ENCODE measurements around the gene TOM1L1. TPM values are rescaled to one million over a fixed set of nuclear protein-coding genes. Genes with fewer than 3 reads are reported as not detected.

Gene TOM1L1
- total and polyA plus RNA-seq, 5 donors = 7.3 to 11.8 (median 9.0) TPM

DNA sequence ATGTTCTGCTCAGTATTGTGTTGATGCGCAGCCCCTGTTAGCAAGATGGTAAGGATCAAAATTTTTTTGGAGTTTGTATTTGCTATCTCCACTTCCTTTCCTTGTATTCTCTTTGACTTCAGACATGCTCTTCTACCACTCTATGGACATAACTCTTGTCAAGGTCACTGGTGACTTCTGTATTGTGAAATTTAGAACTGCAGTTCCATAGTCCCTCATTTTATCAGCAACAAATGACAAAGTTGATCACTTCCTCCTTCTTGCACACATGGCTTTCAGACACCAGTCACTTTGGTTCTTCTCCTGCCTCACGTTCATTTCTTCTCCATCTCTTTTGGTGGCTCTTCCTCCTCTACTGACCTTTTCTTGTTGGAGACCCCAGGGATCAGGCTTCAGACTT is 46.7 kb downstream of the TOM1L1 start:
- Histone ChIP-seq H3K4me1 (ENCODE audit: control insufficient read depth, insufficient read depth, low read length) (no peaks in the 10 kb centered on the region), H3K27ac (ENCODE audit: low read length) (no peak overlapping the region), H3K4me3 (ENCODE audit: low read length) (no peak overlapping the region), H3K9me3 (ENCODE audit: control insufficient read depth, low read length) (no peaks in the 10 kb centered on the region), H3K27me3 (ENCODE audit: control insufficient read depth, insufficient read depth) (no peaks in the 10 kb centered on the region)
- intact Hi-C loops (cut with DNase I) = no loop called here
- ATAC-seq (no peak), DNase-seq (no peak)
- WGBS = 89% methylated on average over 2 of the region's 2 CpGs

- Histone ChIP-seq H3K4me1 (ENCODE audit: control insufficient read depth, insufficient read depth, low read length) (no peaks in the 10 kb centered on the region), H3K4me3 (ENCODE audit: low read length) (no peak overlapping the region), H3K27ac (ENCODE audit: low read length) (no peak overlapping the region), H3K27me3 (ENCODE audit: control insufficient read depth, insufficient read depth) (no peaks in the 10 kb centered on the region), H3K9me3 (ENCODE audit: control insufficient read depth, low read length) (no peaks in the 10 kb centered on the region)
- DNase-seq (no peak), ATAC-seq (no peak)
- 66% methylated on average over 5 of the region's 5 CpGs for WGBS
- intact Hi-C loops (cut with DNase I) = no loop called here
These were observed 47.7 kb downstream of the TOM1L1 start for GRCh38 chr17:54948380-54948779.

- intact Hi-C loops (cut with DNase I) = no loop called here
- no peak overlapping the region for H3K27ac ChIP-seq (ENCODE audit: low read length)
- H3K9me3 ChIP-seq (ENCODE audit: control insufficient read depth, low read length) = no peaks in the 10 kb centered on the region
- H3K4me3 ChIP-seq (ENCODE audit: low read length) = no peak overlapping the region
- 86% methylated on average over 2 of the region's 2 CpGs for WGBS
- H3K27me3 ChIP-seq (ENCODE audit: control insufficient read depth, insufficient read depth) = no peaks in the 10 kb centered on the region
- no peaks in the 10 kb centered on the region for H3K4me1 ChIP-seq (ENCODE audit: control insufficient read depth, insufficient read depth, low read length)
- ATAC-seq (no peak), DNase-seq (no peak)
These were observed 49.5 kb downstream of the TOM1L1 start for GRCh38 chr17:54950116-54950515.

DNA sequence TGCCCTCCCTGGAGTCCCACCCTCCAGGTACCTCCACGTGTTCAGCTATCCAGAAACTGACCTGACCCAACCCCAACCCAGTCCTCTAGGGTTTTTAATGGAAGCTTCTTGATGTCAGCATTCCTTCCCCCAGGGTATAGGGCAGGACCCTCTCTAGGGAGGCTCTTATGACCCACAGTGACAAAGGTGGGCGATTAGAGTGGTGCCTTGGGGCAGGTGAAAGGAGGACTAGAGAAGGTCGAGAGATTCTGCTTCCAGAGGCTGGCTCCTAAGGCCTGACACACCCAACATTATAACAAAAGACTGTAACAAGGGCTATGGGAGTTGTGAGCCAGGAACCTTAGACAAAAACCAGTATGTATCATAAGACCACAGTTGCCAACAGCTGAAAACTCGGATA is 50.6 kb downstream of the TOM1L1 start:
- no peaks in the 10 kb centered on the region for H3K9me3 ChIP-seq (ENCODE audit: control insufficient read depth, low read length)
- no peaks in the 10 kb centered on the region for H3K4me1 ChIP-seq (ENCODE audit: control insufficient read depth, insufficient read depth, low read length)
- H3K27me3 ChIP-seq (ENCODE audit: control insufficient read depth, insufficient read depth) = no peaks in the 10 kb centered on the region
- intact Hi-C loops (cut with DNase I) = no loop called here
- H3K27ac ChIP-seq (ENCODE audit: low read length) = no peak overlapping the region
- 73% methylated on average over 4 of the region's 4 CpGs for WGBS
- H3K4me3 ChIP-seq (ENCODE audit: low read length) = no peak overlapping the region
- DNase-seq (no peak), ATAC-seq (no peak)

DNA sequence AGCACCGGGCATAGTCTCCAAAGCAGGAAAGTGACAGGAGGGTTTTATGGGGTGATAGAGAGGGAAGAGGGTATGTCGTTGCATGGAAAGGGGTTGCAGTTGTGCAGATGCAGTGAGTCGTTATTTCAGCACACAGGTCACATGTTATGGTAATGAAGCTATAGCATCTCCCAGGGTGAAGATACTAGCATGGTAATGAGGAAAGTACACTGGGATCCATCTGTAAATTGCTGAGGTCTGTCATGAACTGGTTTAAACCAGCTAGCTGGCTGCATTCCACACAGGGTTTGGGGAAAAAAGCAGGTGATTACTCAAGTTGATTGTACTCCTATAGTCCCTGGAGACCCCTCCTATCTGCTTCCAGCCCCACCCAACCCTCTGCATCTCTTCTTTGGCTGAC is 56.1 kb downstream of the TOM1L1 start:
- Histone ChIP-seq H3K4me3 (ENCODE audit: low read length) (no peak overlapping the region), H3K9me3 (ENCODE audit: control insufficient read depth, low read length) (no peaks in the 10 kb centered on the region), H3K27ac (ENCODE audit: low read length) (no peak overlapping the region), H3K27me3 (ENCODE audit: control insufficient read depth, insufficient read depth) (no peaks in the 10 kb centered on the region), H3K4me1 (ENCODE audit: control insufficient read depth, insufficient read depth, low read length) (no peaks in the 10 kb centered on the region)
- DNase-seq = no peak
- 77% methylated on average over 3 of the region's 3 CpGs for WGBS
- intact Hi-C loops (cut with DNase I) = no loop called here
- ATAC-seq = no peak

- ATAC-seq (peak in 1 of 2 donors; percentile 5), DNase-seq (no peak)
- Histone ChIP-seq H3K9me3 (ENCODE audit: control insufficient read depth, low read length) (no peaks in the 10 kb centered on the region), H3K4me3 (ENCODE audit: low read length) (peak overlapping the region; percentile 84), H3K27ac (ENCODE audit: low read length) (peak overlapping the region; percentile 75), H3K27me3 (ENCODE audit: control insufficient read depth, insufficient read depth) (no peaks in the 10 kb centered on the region), H3K4me1 (ENCODE audit: control insufficient read depth, insufficient read depth, low read length) (no peaks in the 10 kb centered on the region)
- intact Hi-C loops (cut with DNase I) = no loop called here
- under 1% methylated on average over 21 of the region's 21 CpGs for WGBS
These were observed 67.1 kb downstream of the TOM1L1 start for GRCh38 chr17:54967621-54968261.

GRCh38 chr17:54968262-54968987 is 67.8 kb downstream of the TOM1L1 start, which contains the start of the genes COX11 and STXBP4:
Gene COX11 (minus strand): TSS chr17:54968654. CDS start chr17:54968646, 8 bp downstream.
Gene STXBP4 (plus strand): TSS chr17:54968765. CDS start chr17:54986220, 17,455 bp downstream.
- no peaks in the 10 kb centered on the region for H3K4me1 ChIP-seq (ENCODE audit: control insufficient read depth, insufficient read depth, low read length)
- H3K27ac ChIP-seq (ENCODE audit: low read length) = peak within 1 kb of the TSS; percentile 96
- WGBS = under 1% methylated on average over 57 of the region's 57 CpGs
- H3K27me3 ChIP-seq (ENCODE audit: control insufficient read depth, insufficient read depth) = no peaks in the 10 kb centered on the region
- peak within 1 kb of the TSS; percentile 84 for H3K4me3 ChIP-seq (ENCODE audit: low read length)
- peak; percentile 93 to 98 (median 98) for DNase-seq
- H3K9me3 ChIP-seq (ENCODE audit: control insufficient read depth, low read length) = no peaks in the 10 kb centered on the region
- ATAC-seq = peak; percentile 99 to 100
- intact Hi-C loops (cut with DNase I) = no loop called here

GRCh38 chr17:54968988-54969332 is 68.3 kb downstream of the TOM1L1 start:
- DNase-seq = peak in 2 of 3 donors; percentile 45 to 74
- Histone ChIP-seq H3K4me1 (ENCODE audit: control insufficient read depth, insufficient read depth, low read length) (no peaks in the 10 kb centered on the region), H3K9me3 (ENCODE audit: control insufficient read depth, low read length) (no peaks in the 10 kb centered on the region), H3K27me3 (ENCODE audit: control insufficient read depth, insufficient read depth) (no peaks in the 10 kb centered on the region), H3K27ac (ENCODE audit: low read length) (peak overlapping the region; percentile 96), H3K4me3 (ENCODE audit: low read length) (peak overlapping the region; percentile 84)
- intact Hi-C loops (cut with DNase I) = no loop called here
- WGBS = under 1% methylated on average over 13 of the region's 13 CpGs
- ATAC-seq = peak; percentile 65 to 72

DNA sequence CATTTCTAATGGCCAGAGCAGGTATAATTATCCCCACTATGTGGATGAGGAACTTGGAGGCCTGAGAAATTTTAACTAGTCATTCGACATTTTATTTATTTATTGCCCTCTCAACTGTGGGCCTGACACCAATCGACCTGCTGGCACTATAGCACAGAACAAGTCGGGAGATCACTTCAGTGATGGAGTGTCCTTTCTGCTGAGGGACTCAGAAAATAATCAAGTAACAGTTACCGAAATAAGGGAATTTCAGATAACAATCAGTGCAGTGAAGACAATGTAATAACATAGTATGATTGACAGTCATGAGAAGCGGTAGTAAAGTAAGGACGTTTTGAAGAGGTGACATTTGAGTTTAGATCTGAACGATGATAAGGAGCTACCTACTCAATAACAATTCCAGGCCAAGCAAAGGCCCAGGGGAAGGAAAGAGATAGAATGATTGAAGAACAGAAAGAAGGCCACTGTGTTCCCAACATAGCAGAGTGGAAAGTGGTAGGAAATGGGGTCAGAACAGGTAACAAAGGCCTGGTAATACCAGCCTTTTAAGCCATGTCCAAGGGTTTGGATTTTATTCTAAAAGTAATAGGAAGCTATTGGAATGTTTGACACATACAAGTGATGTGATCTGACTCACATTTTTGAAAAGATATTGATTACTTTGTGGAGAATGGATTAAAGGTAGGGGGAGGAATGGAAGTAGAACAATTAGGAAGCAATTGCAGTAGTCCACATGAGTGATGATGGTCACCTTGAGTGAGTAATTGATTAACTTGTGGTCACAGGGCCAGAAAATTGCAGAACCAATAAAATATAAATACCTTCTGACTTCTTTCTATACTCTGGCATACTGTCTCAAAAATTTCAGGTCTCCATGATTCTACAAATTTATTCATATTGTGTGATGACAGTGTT is 69.3 kb downstream of the TOM1L1 start:
- Histone ChIP-seq H3K4me1 (ENCODE audit: control insufficient read depth, insufficient read depth, low read length) (peaks cover under 1% of the 10 kb centered on the region), H3K27me3 (ENCODE audit: control insufficient read depth, insufficient read depth) (no peaks in the 10 kb centered on the region), H3K27ac (ENCODE audit: low read length) (peak overlapping the region; percentile 45), H3K9me3 (ENCODE audit: control insufficient read depth, low read length) (no peaks in the 10 kb centered on the region), H3K4me3 (ENCODE audit: low read length) (peak overlapping the region; percentile 84)
- ATAC-seq = no peak
- DNase-seq = no peak
- 55% methylated on average over 7 of the region's 7 CpGs for WGBS
- intact Hi-C loops (cut with DNase I) = no loop called here

GRCh38 chr17:54971147-54971546 is 70.5 kb downstream of the TOM1L1 start:
- intact Hi-C loops (cut with DNase I) = no loop called here
- no peak overlapping the region for H3K27ac ChIP-seq (ENCODE audit: low read length)
- no peak for ATAC-seq
- no peaks in the 10 kb centered on the region for H3K27me3 ChIP-seq (ENCODE audit: control insufficient read depth, insufficient read depth)
- H3K9me3 ChIP-seq (ENCODE audit: control insufficient read depth, low read length) = no peaks in the 10 kb centered on the region
- no peak overlapping the region for H3K4me3 ChIP-seq (ENCODE audit: low read length)
- DNase-seq = no peak
- peaks cover 2% of the 10 kb centered on the region for H3K4me1 ChIP-seq (ENCODE audit: control insufficient read depth, insufficient read depth, low read length)

- Histone ChIP-seq H3K4me1 (ENCODE audit: control insufficient read depth, insufficient read depth, low read length) (peaks cover 2% of the 10 kb centered on the region), H3K27me3 (ENCODE audit: control insufficient read depth, insufficient read depth) (no peaks in the 10 kb centered on the region), H3K4me3 (ENCODE audit: low read length) (no peak overlapping the region), H3K9me3 (ENCODE audit: control insufficient read depth, low read length) (no peaks in the 10 kb centered on the region), H3K27ac (ENCODE audit: low read length) (no peak overlapping the region)
- whole genome bisulfite sequencing = 92% methylated on average over 3 of the region's 3 CpGs
- DNase-seq = no peak
- intact Hi-C loops (cut with DNase I) = no loop called here
- no peak for ATAC-seq
These were observed 71.2 kb downstream of the TOM1L1 start for GRCh38 chr17:54971901-54972300.

Measured in right cardiac atrium (tissue), 5 donors.